Measurements from ENCODE around the gene ENOSF1. TPM values are rescaled to one million over a fixed set of nuclear protein-coding genes. Genes with fewer than 3 reads are reported as not detected.

The ENOSF1 gene
- total and polyA plus RNA-seq, 2 of the 4 experiments (the other 2 are of a cell fraction): 12.2 to 12.6 TPM

GRCh38 chr18:649341-649740 is 63.1 kb downstream of the ENOSF1 start:
- POLR2A ChIA-PET (ENCODE audit: unreplicated experiment): no interaction called here

More at GRCh38 chr18:649341-649740, 63.1 kb downstream of the ENOSF1 start:
- Histone ChIP-seq H3K18ac (ENCODE audit: low read depth, low read length) (no peak overlapping the region), H2AFZ (replicated peaks; ENCODE audit: low read length, poor library complexity) (no peak overlapping the region), H3K4me3 (ENCODE audit: insufficient read depth, low read depth, low read length) (no peak overlapping the region), H3K27ac (ENCODE audit: insufficient read depth, low read length) (no peak overlapping the region), H3K36me3 (ENCODE audit: control insufficient read depth, insufficient read depth, low read length) (no peaks in the 10 kb centered on the region), H3K9me1 (ENCODE audit: insufficient read depth, low read length) (no peaks in the 10 kb centered on the region), H3K56ac (ENCODE audit: extremely low read depth, insufficient read depth, low read length) (no peak overlapping the region), H3K23ac (ENCODE audit: low read depth, low read length) (no peak overlapping the region), H2AK5ac (ENCODE audit: low read depth, low read length) (no peak overlapping the region), H2BK20ac (ENCODE audit: low read depth, low read length) (no peak overlapping the region), H2BK5ac (ENCODE audit: low read depth, low read length, poor library complexity, severe bottlenecking) (no peak overlapping the region), H2BK120ac (ENCODE audit: low read depth, low read length) (no peak overlapping the region), H2AK9ac (replicated peaks; ENCODE audit: low read depth, low read length, poor library complexity) (no peak overlapping the region), H2BK15ac (ENCODE audit: low read depth, low read length) (no peak overlapping the region), H3K9ac (ENCODE audit: low read depth, low read length) (no peak overlapping the region), H4K20me1 (ENCODE audit: insufficient read depth, low read length) (no peaks in the 10 kb centered on the region), H4K8ac (ENCODE audit: low read depth in 2 of 2, low read length in 2 of 2) (no peak overlapping the region), H3K4ac (ENCODE audit: low read depth, low read length) (no peak overlapping the region), H3K14ac (replicated peaks; ENCODE audit: low read depth, low read length) (no peak overlapping the region), H3K9me3 (ENCODE audit: control insufficient read depth, insufficient read depth, low read length) (no peaks in the 10 kb centered on the region), H3K79me1 (ENCODE audit: low read depth in 1 of 2, low read length in 2 of 2) (no peaks in the 10 kb centered on the region; a peak in 1 of 4 replicates), H3K27me3 (ENCODE audit: control insufficient read depth, insufficient read depth, low read length) (peaks cover under 1% of the 10 kb centered on the region; the same call in 1 of the 2 replicates), H4K5ac (ENCODE audit: low read depth, low read length) (no peak overlapping the region), H4K91ac (ENCODE audit: insufficient read depth, low read depth, low read length) (no peak overlapping the region), H3K4me2 (ENCODE audit: low read depth, low read length) (no peak overlapping the region), H3K4me1 (ENCODE audit: control insufficient read depth, insufficient read depth, low read length) (no peaks in the 10 kb centered on the region; the same call in 1 of the 2 replicates)
- in situ Hi-C loops (cut with MboI; ENCODE audit: low sequenced_read_pairs) (no loop called here), dilution Hi-C loops (cut with HindIII; ENCODE audit: low sequenced_read_pairs, unreplicated experiment) (no loop called here), intact Hi-C loops (cut with micrococcal nuclease) (no loop called here)
- DNase-seq: peak; percentile 56
- peak; percentile 66 for ATAC-seq (ENCODE audit: low read depth)
- no CpG with 5 or more reads among the region's 5 CpGs for WGBS, 2 experiments (ENCODE audit: extremely low coverage in 2 of 2, insufficient read length in 1 of 2)
- CTCF ChIA-PET: interaction anchor here (0.5 to 1.2 kb wide), 2 partner anchors 9 to 20 kb away, joined by 4 read pairs; no protein-coding TSS in a partner anchor
- no TSS peak for BruUV-seq (replicated peaks)
- peak; percentile 14; the same call in 1 of the 2 replicates for TF ChIP-seq FOS (IDR thresholded peaks at IDR 0.05; ENCODE audit: low read depth, low read length)
- no peak for TF ChIP-seq MXI1 (IDR thresholded peaks at IDR 0.05; ENCODE audit: borderline replicate concordance, low read depth, low read length)
